PC-9 (cell line): ENCODE measurements around the gene KCNAB2. TPM values are rescaled to one million over a fixed set of nuclear protein-coding genes. Genes with fewer than 3 reads are reported as not detected.

Source experiments
- BruUV-seq: library from RNA; stranded (reverse); fragments of 400-500 nt; replicated peaks from 2 replicates; lab custom pipeline; 2021; lab: Mats Ljungman, UMichigan
- CTCF ChIA-PET: fragments of 300-600 bp; sonication (Branson Sonifier 250); formaldehyde crosslinking; loops from one replicate; lab custom pipeline; 2022; ENCODE audit warnings: antibody characterized with exemption; lab: Charles Lee
- POLR2A ChIA-PET: fragments of 300-600 bp; sonication (Branson Sonifier 250); formaldehyde crosslinking; loops from one replicate; lab custom pipeline; 2022; ENCODE audit warnings: antibody characterized with exemption; ENCODE audit not compliant: unreplicated experiment; lab: Charles Lee
- DNase-seq, 2 experiments: peaks; one replicate each; pipeline versions ENCODE4 v3.0.0 to v3.0.0-alpha.2; 2015 to 2022; ENCODE audit warnings: mixed read lengths in 1 of 2
- H2AFZ ChIP-seq: fragments of 200-600 bp; sonication (generic); 2 replicates; pipeline ENCODE4 v1.8.1; 2017; ENCODE audit warnings: antibody characterized with exemption
- H3F3A ChIP-seq: fragments of 200-600 bp; sonication (generic); 2 replicates; pipeline ENCODE4 v1.8.1; 2017; ENCODE audit warnings: antibody characterized with exemption, mild to moderate bottlenecking, low read depth; ENCODE audit not compliant: insufficient read depth
- H3K27ac ChIP-seq: fragments of 200-600 bp; sonication (generic); 2 replicates; pipeline ENCODE4 v1.6.1; 2016; ENCODE audit warnings: mixed run types
- H3K27me3 ChIP-seq: fragments of 200-600 bp; sonication (generic); 2 replicates; pipeline ENCODE4 v1.6.1; 2016; ENCODE audit warnings: low read depth, mixed run types; ENCODE audit not compliant: insufficient read depth
- H3K36me3 ChIP-seq: fragments of 200-600 bp; sonication (generic); 2 replicates; pipeline ENCODE4 v1.6.1; 2016; ENCODE audit warnings: low read depth, mixed run types
- H3K4me1 ChIP-seq: fragments of 200-600 bp; sonication (generic); replicated peaks from 2 replicates; pipeline ENCODE4 v1.6.1; 2016; ENCODE audit warnings: mixed run types; ENCODE audit not compliant: insufficient read depth
- H3K4me2 ChIP-seq: fragments of 200-600 bp; sonication (generic); 2 replicates; pipeline ENCODE4 v1.6.1; 2017; ENCODE audit warnings: mixed run types
- H3K4me3 ChIP-seq: fragments of 200-600 bp; sonication (generic); 2 replicates; pipeline ENCODE4 v1.6.1; 2016; ENCODE audit warnings: mixed run types
- H3K79me2 ChIP-seq: fragments of 200-600 bp; sonication (generic); 2 replicates; pipeline ENCODE4 v1.6.1; 2017; ENCODE audit warnings: low read depth, mixed run types
- H3K9me2 ChIP-seq: fragments of 200-600 bp; sonication (generic); 2 replicates; pipeline ENCODE4 v1.8.1; 2017; ENCODE audit warnings: mild to moderate bottlenecking; ENCODE audit not compliant: insufficient read depth
- H3K9me3 ChIP-seq: fragments of 200-600 bp; sonication (generic); 2 replicates; pipeline ENCODE4 v1.8.1; 2016; ENCODE audit warnings: low read depth; ENCODE audit not compliant: insufficient read depth
- H4K20me1 ChIP-seq: fragments of 200-600 bp; sonication (generic); 2 replicates; pipeline ENCODE4 v1.8.1; 2017; ENCODE audit not compliant: insufficient read depth
- CTCF ChIP-seq: fragments of 200-600 bp; sonication (generic); conservative IDR thresholded peaks from 2 replicates; pipeline ENCODE4 v1.6.1; 2017; ENCODE audit warnings: mixed run types, antibody characterized with exemption, mild to moderate bottlenecking, moderate library complexity
- EZH2 ChIP-seq: fragments of 200-600 bp; sonication (generic); IDR thresholded peaks from 2 replicates; pipeline ENCODE4 v1.8.0; 2017; ENCODE audit warnings: antibody characterized with exemption, low read depth
- intact Hi-C: fragments of 100-400 bp; cut with micrococcal nuclease; formaldehyde crosslinking; loops from one replicate; pipeline ENCODE4 v1.10.0; 2022; ENCODE audit not compliant: unreplicated experiment
- total RNA-seq: library from RNA; stranded (reverse); gene quantifications from 2 replicates; pipeline ENCODE4 v1.2.3, GENCODE V29; 2021

The KCNAB2 gene
- total RNA-seq, 1 experiment from 2014 or later = 19.6 TPM

GRCh38 chr1:6129313-6129712 is 83.6 kb downstream of the KCNAB2 start:
- Histone ChIP-seq H3K9me3 (no peaks in the 10 kb centered on the region), H3K4me1 (no peaks in the 10 kb centered on the region), H4K20me1 (no peaks in the 10 kb centered on the region), H2AFZ (no peak overlapping the region), H3K4me2 (no peak overlapping the region), H3K27me3 (0 out of 2 replicates have a peak, but pooled peaks cover 3% of the 10 kb centered on the region), H3F3A (no peaks in the 10 kb centered on the region), H3K79me2 (no peaks in the 10 kb centered on the region), H3K36me3 (no peaks in the 10 kb centered on the region), H3K9me2 (no peaks in the 10 kb centered on the region), H3K4me3 (no peak overlapping the region), H3K27ac (no peak overlapping the region)
- intact Hi-C loops = no loop called here
- POLR2A ChIA-PET = no interaction called here
- no peak for TF ChIP-seq EZH2
- BruUV-seq = no TSS peak
- CTCF ChIA-PET = no interaction called here
- no peak for DNase-seq

DNA sequence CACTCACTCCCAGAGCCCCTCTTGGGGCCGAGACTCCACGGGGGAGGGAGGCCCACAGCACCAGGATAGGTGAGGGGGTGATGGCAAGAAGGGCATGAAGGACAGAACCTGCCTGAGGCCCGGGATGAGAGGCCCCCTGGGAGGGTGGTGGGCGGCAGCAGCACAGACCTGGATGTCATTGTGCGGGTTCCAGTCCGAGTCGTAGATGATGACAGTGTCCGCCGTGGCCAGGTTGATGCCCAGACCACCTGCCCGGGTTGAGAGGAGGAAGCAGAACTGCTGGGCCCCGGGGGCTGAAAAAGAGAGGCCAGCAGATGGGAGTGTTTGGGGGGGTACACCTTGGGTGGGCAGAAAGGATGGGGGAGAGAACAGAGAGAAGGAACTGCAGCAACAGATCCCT is 84.3 kb downstream of the KCNAB2 start:
- intact Hi-C loops = no loop called here
- no peaks in the 10 kb centered on the region for H3K9me2 ChIP-seq
- POLR2A ChIA-PET = no interaction called here
- H3K27me3 ChIP-seq = 0 out of 2 replicates have a peak, but pooled peaks cover 3% of the 10 kb centered on the region
- H4K20me1 ChIP-seq = no peaks in the 10 kb centered on the region
- CTCF ChIA-PET = no interaction called here
- TF ChIP-seq CTCF = no peak
- TF ChIP-seq EZH2 = no peak
- no peak overlapping the region for H3K4me3 ChIP-seq
- H3F3A ChIP-seq = no peaks in the 10 kb centered on the region
- H3K4me2 ChIP-seq = no peak overlapping the region
- H2AFZ ChIP-seq = no peak overlapping the region
- no peak overlapping the region for H3K27ac ChIP-seq
- H3K79me2 ChIP-seq = no peaks in the 10 kb centered on the region
- no TSS peak for BruUV-seq
- H3K4me1 ChIP-seq = no peaks in the 10 kb centered on the region
- no peaks in the 10 kb centered on the region for H3K36me3 ChIP-seq
- no peak for DNase-seq
- no peaks in the 10 kb centered on the region for H3K9me3 ChIP-seq

DNA sequence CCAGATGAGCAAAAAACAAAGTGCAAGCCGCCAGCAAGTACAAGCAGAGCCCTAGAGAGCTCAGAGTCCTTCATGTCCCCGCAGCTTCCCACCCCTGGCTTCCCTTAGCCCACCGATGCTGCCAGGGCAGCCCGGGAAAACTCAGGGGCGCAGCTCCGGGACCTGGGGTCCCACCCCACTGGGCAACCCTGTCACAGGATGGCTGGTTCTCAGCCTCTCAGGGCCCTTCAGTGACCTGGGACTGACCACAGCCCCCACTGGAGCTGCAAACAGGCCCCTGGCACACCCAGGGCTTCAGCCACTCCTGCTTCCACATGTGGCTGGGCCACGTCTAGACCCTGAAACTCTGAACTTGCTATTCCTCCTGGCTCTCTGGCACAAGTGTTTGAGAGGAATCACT is 84.9 kb downstream of the KCNAB2 start:
- no peaks in the 10 kb centered on the region for H3K9me3 ChIP-seq
- TF ChIP-seq CTCF = no peak
- no peak for TF ChIP-seq EZH2
- H3K9me2 ChIP-seq = no peaks in the 10 kb centered on the region
- H4K20me1 ChIP-seq = no peaks in the 10 kb centered on the region
- no peaks in the 10 kb centered on the region for H3K4me1 ChIP-seq
- no peak overlapping the region for H3K4me2 ChIP-seq
- H3F3A ChIP-seq = no peaks in the 10 kb centered on the region
- H3K27me3 ChIP-seq = 0 out of 2 replicates have a peak, but pooled peaks cover 3% of the 10 kb centered on the region
- H2AFZ ChIP-seq = no peak overlapping the region
- no peaks in the 10 kb centered on the region for H3K36me3 ChIP-seq
- POLR2A ChIA-PET = no interaction called here
- CTCF ChIA-PET = no interaction called here
- intact Hi-C loops = no loop called here
- DNase-seq = no peak
- BruUV-seq = no TSS peak
- H3K4me3 ChIP-seq = no peak overlapping the region
- H3K79me2 ChIP-seq = no peaks in the 10 kb centered on the region
- H3K27ac ChIP-seq = no peak overlapping the region

GRCh38 chr1:6131561-6131960 is 85.9 kb downstream of the KCNAB2 start:
- Histone ChIP-seq H3K4me1 (no peaks in the 10 kb centered on the region), H3F3A (no peaks in the 10 kb centered on the region), H3K9me3 (no peaks in the 10 kb centered on the region), H4K20me1 (no peaks in the 10 kb centered on the region), H3K36me3 (no peaks in the 10 kb centered on the region), H3K27me3 (0 out of 2 replicates have a peak, but pooled peaks cover 3% of the 10 kb centered on the region), H3K79me2 (no peaks in the 10 kb centered on the region), H3K4me2 (no peak overlapping the region), H3K4me3 (no peak overlapping the region), H3K9me2 (no peaks in the 10 kb centered on the region), H2AFZ (no peak overlapping the region), H3K27ac (no peak overlapping the region)
- intact Hi-C loops = no loop called here
- BruUV-seq = no TSS peak
- POLR2A ChIA-PET = no interaction called here
- TF ChIP-seq EZH2 (no peak), CTCF (no peak)
- no peak for DNase-seq
- CTCF ChIA-PET = interaction anchor here (0.5 kb wide), 1 partner anchor 26 kb away, joined by 3 read pairs; no protein-coding TSS in a partner anchor
